HG03139 (cell line): ENCODE measurements around the gene PAK6.

Experiments
- ATAC-seq: cut with Tn5 transposase; IDR thresholded peaks from one replicate; pipeline ENCODE4 v1.9.1; 2021; ENCODE audit not compliant: unreplicated experiment

The PAK6 gene

GRCh38 chr15:40290918-40291574, 52.2 kb downstream of the PAK6 start:
- ATAC-seq: no peak

DNA sequence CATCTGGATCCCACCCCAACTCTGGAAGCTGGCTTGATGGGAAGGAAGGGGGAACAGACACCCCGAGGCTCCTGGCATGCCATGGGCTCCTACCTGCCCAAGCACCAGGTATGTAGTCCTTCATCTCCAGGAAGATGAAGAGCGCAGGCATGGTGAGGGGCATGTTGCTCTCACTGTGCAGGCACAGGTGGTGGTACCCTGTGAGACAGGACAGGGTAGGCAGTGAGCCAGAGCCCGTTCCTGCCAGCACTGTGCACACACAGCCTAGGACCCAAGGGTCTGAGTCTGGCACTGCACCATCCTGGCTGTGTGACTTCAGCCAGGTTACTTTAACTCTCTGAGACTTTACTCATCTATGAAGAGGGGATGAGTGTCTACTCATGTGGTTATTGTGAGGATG, 53.4 kb downstream of the PAK6 start:
- no peak for ATAC-seq

DNA sequence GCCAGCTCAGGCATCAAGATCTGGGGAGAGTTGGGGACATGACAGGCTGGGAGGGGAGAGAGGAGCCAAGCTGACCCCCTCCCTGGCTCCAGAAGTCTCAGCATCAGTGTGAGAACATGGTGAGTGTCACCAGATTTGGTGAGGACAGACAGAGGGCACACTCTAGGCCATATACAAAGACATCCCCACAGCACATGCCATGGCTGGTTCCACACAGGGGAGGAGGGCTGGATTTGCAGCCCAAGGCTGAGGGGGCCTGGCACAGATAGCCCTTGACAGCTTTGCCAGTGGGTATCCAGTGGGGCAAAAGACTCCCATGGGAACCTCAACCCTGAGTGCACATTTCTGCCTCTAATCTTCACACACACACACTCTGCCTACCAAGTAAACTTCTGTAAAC, 54.1 kb downstream of the PAK6 start:
- ATAC-seq: no peak

GRCh38 chr15:40293905-40294895, 55.3 kb downstream of the PAK6 start:
- ATAC-seq: no peak

DNA sequence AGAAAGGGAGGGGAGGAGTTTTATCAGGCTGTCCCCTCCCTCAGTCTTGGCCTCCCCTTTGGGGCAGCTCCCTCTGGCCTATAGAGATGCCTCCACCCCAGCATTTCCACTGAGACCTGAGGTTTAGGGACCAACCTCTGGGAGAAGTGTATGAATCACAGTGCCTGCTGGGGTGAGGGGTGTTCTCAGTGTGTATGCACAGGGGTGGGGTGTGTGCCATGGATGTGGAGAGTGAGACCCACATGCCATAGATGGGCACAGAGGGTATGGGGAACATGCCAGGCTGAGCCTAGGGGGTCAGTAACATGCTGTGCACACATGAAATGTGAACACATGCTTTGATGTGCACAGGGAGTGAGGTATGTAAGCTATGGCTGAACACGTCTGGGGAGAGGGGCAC, 56.4 kb downstream of the PAK6 start:
- ATAC-seq: no peak

DNA sequence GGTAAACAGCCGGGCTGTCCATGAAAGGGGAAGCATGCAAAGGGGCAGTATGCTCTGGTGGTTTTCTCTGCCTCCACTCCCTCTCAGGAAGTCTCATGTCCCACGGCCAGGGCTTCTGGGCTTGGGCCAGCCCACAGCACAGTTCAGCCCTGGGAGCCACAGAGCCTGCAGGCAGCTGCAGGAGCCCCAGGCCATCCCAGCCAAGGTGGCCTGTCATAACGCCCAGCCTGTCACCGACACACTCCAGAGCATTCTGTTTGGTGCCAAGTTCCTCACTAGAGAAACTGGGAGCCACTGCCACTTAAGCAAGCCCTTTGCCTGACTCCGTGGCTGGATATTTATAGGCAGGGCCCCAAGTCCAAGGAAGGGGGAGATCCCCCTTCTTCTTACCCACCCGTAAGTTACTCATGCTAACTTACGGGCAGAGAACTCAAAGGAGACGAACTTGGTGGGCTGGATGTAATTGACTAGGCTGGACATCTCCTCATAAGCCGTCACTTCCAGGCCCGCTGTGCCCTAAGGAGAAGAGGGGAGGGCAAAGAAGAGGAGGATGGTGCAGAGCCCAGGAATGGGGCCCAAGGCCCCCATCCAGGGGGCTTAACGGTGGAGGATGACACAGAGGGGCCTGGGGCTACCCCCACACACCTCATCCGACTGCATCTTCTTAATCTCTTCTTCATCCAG, 57.2 kb downstream of the PAK6 start:
- ATAC-seq: no peak

GRCh38 chr15:40296561-40297230, 57.8 kb downstream of the PAK6 start:
- no peak for ATAC-seq

DNA sequence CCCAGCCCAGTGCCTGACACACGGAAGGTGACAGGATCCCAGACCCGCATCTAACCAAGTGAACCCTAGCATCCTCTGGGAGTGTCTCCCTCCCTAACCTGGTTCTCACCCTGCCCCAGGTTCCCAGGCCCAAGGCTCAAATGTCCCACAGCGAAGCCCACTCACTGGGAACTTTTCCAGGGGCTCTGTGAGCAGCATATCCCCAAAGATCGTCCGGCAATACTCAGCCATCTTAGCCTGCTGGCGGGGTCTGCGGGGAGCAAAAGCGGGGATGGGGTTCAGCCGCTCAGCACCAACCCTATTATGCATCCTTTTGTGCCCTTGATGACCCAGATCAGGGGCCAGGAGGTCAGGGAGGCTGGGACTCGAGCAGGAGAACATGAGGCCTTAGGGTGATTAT, 58.5 kb downstream of the PAK6 start:
- ATAC-seq: no peak

DNA sequence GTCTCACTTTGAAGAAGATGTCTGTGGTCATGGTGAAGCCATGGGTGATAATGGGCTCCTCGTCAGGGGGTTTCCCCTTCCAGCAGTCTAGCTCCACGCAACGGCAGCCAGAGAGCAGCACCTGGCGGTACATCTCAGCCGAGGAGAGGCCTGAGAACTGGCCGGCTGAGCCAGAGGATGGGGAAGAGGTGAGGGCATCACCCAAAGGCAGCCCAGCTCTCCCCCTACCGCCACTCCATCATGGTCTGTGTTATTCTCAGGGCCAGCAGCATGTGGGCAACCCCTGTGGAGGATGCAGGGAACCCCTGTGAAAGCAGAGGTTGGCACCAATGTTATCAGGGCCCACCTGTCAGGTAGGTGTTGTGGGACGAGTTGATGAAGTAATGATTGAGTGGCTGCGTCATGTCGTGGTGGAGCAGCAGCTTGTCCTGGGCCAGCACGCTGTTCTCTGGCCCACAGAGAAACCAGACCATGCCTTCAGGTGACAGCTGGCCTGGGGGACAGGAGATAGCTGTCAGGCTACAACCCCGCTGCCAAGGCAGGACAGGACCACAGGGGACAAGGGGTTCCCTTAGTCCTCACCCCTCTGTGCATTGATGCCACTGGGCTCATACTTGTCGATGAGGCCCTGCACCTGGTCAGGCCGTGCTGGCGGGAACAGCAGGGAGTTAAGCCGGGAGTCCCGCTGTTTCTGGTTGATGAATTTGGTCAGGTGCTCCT, 59.5 kb downstream of the PAK6 start:
- ATAC-seq: no peak

- no peak for ATAC-seq
Measured at GRCh38 chr15:40300367-40300766, 61.5 kb downstream of the PAK6 start.

GRCh38 chr15:40300771-40301170, 61.9 kb downstream of the PAK6 start:
- ATAC-seq: no peak

- ATAC-seq: no peak
Measured at GRCh38 chr15:40301467-40302179, 62.8 kb downstream of the PAK6 start.

DNA sequence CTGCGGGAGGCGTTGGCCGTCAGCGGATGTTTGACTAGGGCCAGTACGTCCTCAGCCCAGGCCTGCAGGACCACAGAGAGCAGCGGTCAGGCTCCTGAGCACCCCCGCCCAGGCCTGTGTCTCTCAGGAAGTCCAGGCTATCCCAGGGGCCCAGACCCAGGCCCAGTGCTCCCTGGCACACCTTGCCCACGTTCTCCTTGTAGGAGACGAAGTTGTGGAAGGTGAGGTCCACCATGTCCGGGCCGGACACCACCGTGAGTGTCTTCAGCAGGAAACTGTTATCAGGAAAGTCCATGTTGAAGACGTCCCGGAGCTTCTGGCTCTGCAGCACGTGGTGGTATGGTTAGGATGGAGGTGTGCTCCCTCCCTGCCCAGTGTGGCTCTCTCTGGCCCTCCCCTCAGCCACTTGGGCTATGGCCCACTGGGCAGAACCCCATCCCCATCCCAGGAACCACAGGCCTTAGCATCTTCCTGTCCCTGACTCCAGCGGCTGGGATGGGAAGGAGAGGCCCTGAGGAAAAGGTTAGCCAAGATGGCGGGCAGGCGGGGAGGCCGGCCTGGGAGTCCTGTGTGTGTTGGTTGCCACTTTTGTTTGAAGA, 63.5 kb downstream of the PAK6 start:
- ATAC-seq: no peak

GRCh38 chr15:40302981-40303380, 64.1 kb downstream of the PAK6 start:
- ATAC-seq: no peak

- no peak for ATAC-seq
Measured at GRCh38 chr15:40303576-40303975, 64.7 kb downstream of the PAK6 start.

DNA sequence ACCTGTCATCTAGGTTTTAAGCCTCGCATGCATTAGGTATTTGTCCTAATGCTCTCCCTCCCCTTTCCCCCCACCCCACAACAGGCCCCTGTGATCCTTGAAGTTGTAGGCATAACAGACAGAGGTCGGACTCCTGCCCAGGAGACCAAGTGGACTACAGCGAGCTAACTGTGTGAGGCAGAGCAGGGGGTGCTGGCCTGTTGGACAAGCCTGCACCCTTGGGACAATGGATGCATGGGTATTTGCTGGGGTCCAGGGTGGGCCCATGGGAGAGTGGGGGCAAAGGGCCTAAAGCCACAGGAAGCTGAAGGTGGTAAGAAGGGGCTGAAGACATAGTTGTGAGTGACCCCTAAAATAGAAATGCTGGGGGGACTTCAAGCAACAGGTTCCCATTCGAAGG, 66.4 kb downstream of the PAK6 start:
- no peak for ATAC-seq

GRCh38 chr15:40306371-40306770, 67.5 kb downstream of the PAK6 start:
- no peak for ATAC-seq

GRCh38 chr15:40306908-40307307, 68.0 kb downstream of the PAK6 start:
- ATAC-seq: no peak

GRCh38 chr15:40307421-40308211, 68.8 kb downstream of the PAK6 start, which contains the start of gene PLCB2:
TSS of gene PLCB2 (minus strand) at chr15:40307935. CDS start at chr15:40307672, 263 bp downstream.
- no peak for ATAC-seq
